Measurements from ENCODE around the gene YTHDF1. TPM values are rescaled to one million over a fixed set of nuclear protein-coding genes. Genes with fewer than 3 reads are reported as not detected.

The YTHDF1 gene
- 10 to 100 TPM; 25.8 to 30.0 TPM for total RNA-seq

DNA sequence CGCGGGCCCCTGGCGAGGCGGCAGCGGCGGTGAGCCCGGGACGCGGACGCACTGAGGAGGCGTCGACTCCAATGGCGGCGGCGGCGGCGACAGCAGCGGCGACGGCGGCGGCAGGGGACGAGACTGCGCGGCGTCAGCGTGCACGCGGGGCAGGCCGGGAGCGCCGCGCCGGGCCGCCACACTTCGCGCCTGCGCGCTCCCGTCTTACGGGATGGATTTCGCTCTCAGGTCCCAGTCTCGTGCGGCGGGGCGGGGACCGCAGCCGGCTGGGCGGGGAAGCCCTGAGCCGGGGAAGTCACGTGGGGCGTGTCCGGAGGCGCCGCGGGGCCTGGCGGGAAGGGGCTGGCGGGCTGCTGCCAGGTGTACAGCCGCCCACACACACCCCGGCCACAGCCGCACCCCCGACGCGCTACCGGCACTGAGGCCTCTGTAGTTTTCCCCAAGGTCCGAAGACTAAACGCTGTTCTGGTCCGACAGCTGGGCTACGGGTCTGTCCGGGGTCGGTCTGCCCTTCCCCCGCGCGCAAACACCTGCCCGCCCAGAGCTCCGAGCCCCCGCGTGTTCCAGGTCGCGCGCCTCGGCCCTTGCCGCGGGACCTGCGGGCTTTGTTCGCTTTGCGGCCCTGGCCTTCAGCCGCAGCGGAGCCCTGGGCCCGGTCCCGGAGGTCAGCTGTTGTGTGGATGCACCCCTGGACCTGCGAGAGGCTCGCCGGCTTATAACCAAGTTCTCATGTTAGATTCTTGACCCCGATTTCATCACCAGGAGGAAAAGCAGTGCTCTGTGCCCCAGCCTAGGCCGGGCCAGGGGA, at the start of gene YTHDF1:
YTHDF1 (minus strand) TSS at position 91 of the 808 bp plus-strand sequence. CDS start 239 bp downstream, outside the sequence.

DNA sequence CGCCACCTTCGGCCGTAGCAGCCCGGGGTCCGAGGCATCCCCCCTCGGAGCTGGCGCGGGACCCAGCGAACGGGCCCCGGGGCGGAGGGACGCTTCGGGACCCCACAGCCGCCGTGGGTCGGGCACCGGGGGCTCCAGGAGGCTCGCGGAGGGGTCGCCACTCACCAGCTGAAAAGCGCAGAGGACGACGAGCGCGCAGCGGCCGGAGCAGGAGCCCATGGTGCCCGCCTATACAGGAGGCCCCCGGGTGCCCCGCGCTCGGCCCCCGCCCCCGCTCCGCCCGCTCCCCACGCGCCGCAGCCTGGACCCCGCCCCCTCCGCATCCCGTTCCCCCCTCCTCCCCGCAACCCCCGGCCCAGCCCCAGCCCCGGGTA, 38.3 kb upstream of the YTHDF1 start, which contains the start of gene NKAIN4:
NKAIN4 (minus strand) TSS at position 232 of the 374 bp plus-strand sequence; CDS start at position 219, 13 bp downstream.

DNA sequence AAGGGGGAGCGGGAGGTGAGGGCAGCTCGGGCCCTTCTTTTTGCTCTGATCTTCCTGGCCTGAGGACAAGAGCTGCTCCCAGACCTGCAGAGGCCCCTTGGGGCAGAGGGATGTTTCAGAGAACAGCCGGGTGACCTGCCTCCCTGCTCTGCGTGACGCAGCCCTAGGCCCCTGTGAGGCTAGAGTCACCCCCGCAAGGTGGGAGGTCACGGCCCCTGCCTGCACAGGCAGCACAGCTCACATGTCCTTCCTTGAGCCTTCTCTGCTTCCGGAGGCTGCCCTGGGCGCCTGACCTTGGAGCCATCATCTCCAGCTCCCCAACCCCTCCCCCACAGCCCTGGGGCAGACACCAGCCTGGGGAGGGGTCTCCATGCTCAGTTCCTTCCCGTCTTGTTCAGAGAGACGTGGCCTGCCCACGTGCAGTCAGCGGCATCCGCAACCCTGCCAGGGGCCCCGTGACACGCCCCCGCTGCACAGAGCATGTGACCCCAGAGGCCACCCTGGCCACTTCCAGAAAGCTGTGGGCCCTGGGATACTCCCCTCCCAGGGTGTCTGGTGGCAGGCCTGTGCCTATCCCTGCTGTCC, 19.6 kb upstream of the YTHDF1 start, which contains the start of gene BIRC7:
BIRC7 (plus strand) TSS at position 507 of the 585 bp plus-strand sequence. CDS start 192 bp downstream, outside the sequence.

Small RNA genes lying within 50 kb of the gene (small RNA-seq; reads per million reads assigned to genes)
- gene MIR124-3 (0 reads per million in 2 donors), gene MIR3196 (0 reads per million in 2 donors)

Other genes with a start within 250 kb of the YTHDF1 start
- not detected for gene BHLHE23, start 209.2 kb downstream of the YTHDF1 start, total RNA-seq
- gene BIRC7, start 19.8 kb upstream of the YTHDF1 start, total RNA-seq: 1 to 10 TPM; 2.7 to 4.1 TPM
- under 1 TPM in 1 of 2 donors, not detected in 1; 0.33 TPM for gene NKAIN4, start 38.3 kb upstream of the YTHDF1 start, total RNA-seq
- gene ARFGAP1, start 56.7 kb upstream of the YTHDF1 start, total RNA-seq: 10 to 100 TPM; 63.9 to 67.8 TPM
- gene COL20A1, start 77.1 kb upstream of the YTHDF1 start, total RNA-seq: under 1 TPM in 1 of 2 donors, not detected in 1; 0.34 TPM
- gene CHRNA4, start 145.2 kb upstream of the YTHDF1 start, total RNA-seq: not detected

All from melanocyte of skin (primary cell).